ENCODE data around the gene RAI2. TPM values are rescaled to one million over a fixed set of nuclear protein-coding genes. Genes with fewer than 3 reads are reported as not detected.

RAI2 gene
- polyA plus RNA-seq, 10 donors = 6.7 to 9.5 (median 8.4) TPM

- no peak for DNase-seq
Observed at GRCh38 chrX:17830211-17830610, 30.9 kb downstream of the RAI2 start.

- no peak for DNase-seq
Observed at GRCh38 chrX:17829566-17829965, 31.5 kb downstream of the RAI2 start.

- no peak for DNase-seq
Observed at GRCh38 chrX:17828171-17828570, 32.9 kb downstream of the RAI2 start.

GRCh38 chrX:17826609-17827496, 34.2 kb downstream of the RAI2 start:
- DNase-seq = no peak

GRCh38 chrX:17824980-17825379, 36.1 kb downstream of the RAI2 start:
- DNase-seq = no peak

GRCh38 chrX:17822351-17822750, 38.7 kb downstream of the RAI2 start:
- no peak for DNase-seq

- DNase-seq = no peak
Observed at GRCh38 chrX:17820100-17820499, 41.0 kb downstream of the RAI2 start.

GRCh38 chrX:17818726-17819125, 42.4 kb downstream of the RAI2 start:
- DNase-seq = peak; percentile 8 to 24 (median 9)

- DNase-seq = no peak
Observed at GRCh38 chrX:17817251-17817650, 43.8 kb downstream of the RAI2 start.

GRCh38 chrX:17814557-17814956, 46.5 kb downstream of the RAI2 start:
- DNase-seq = no peak

- no peak for DNase-seq
Observed at GRCh38 chrX:17814059-17814458, 47.0 kb downstream of the RAI2 start.

- DNase-seq = no peak
Observed at GRCh38 chrX:17813277-17813676, 47.8 kb downstream of the RAI2 start.

GRCh38 chrX:17812763-17813162, 48.3 kb downstream of the RAI2 start:
- DNase-seq = peak in 1 of 3 donors; percentile 7

GRCh38 chrX:17809984-17810383, 51.1 kb downstream of the RAI2 start:
- no peak for DNase-seq

- no peak for DNase-seq
Observed at GRCh38 chrX:17809273-17809672, 51.8 kb downstream of the RAI2 start.

- no peak for DNase-seq
Observed at GRCh38 chrX:17805120-17805519, 56.0 kb downstream of the RAI2 start.

- no peak for DNase-seq
Observed at GRCh38 chrX:17803449-17803848, 57.6 kb downstream of the RAI2 start.

- DNase-seq = no peak
Observed at GRCh38 chrX:17802756-17803155, 58.3 kb downstream of the RAI2 start.

GRCh38 chrX:17801431-17801830, 59.7 kb downstream of the RAI2 start:
- no peak for DNase-seq

- no peak for DNase-seq
Observed at GRCh38 chrX:17798921-17799320, 62.2 kb downstream of the RAI2 start.

- no peak for DNase-seq
Observed at GRCh38 chrX:17792826-17793225, 68.3 kb downstream of the RAI2 start.

- no peak for DNase-seq
Observed at GRCh38 chrX:17788956-17789562, 72.0 kb downstream of the RAI2 start.

- peak in 2 of 3 donors; percentile 20 to 32 for DNase-seq
Observed at GRCh38 chrX:17788439-17788838, 72.7 kb downstream of the RAI2 start.
